NCI-H748 (cell line): ENCODE data around the gene LMCD1.

ENCODE experiments used
- DNase-seq: peaks from one replicate; lab custom pipeline; 2025; ENCODE audit not compliant: unreplicated experiment; lab: John Stamatoyannopoulos, UW

LMCD1 gene

GRCh38 chr3:8530581-8530980 lies 29.0 kb downstream of the LMCD1 start:
- DNase-seq = no peak

GRCh38 chr3:8532251-8532871 lies 30.7 kb downstream of the LMCD1 start:
- DNase-seq = no peak

- no peak for DNase-seq
Measured at GRCh38 chr3:8536096-8537056, 34.8 kb downstream of the LMCD1 start.

GRCh38 chr3:8537440-8537839 lies 35.8 kb downstream of the LMCD1 start:
- DNase-seq = no peak

GRCh38 chr3:8538223-8538622 lies 36.6 kb downstream of the LMCD1 start:
- DNase-seq = no peak

GRCh38 chr3:8538913-8539312 lies 37.3 kb downstream of the LMCD1 start:
- DNase-seq = no peak

- no peak for DNase-seq
Measured at GRCh38 chr3:8539419-8539818, 37.8 kb downstream of the LMCD1 start.

GRCh38 chr3:8540456-8540855 lies 38.8 kb downstream of the LMCD1 start:
- DNase-seq = no peak

GRCh38 chr3:8541486-8541885 lies 39.9 kb downstream of the LMCD1 start:
- DNase-seq = no peak

GRCh38 chr3:8542190-8543135 lies 40.8 kb downstream of the LMCD1 start:
- no peak for DNase-seq

GRCh38 chr3:8546609-8547008 lies 45.0 kb downstream of the LMCD1 start:
- DNase-seq = no peak

- DNase-seq = no peak
Measured at GRCh38 chr3:8548502-8549275, 47.1 kb downstream of the LMCD1 start.

GRCh38 chr3:8549354-8549753 lies 47.7 kb downstream of the LMCD1 start:
- DNase-seq = no peak

- no peak for DNase-seq
Measured at GRCh38 chr3:8550611-8551010, 49.0 kb downstream of the LMCD1 start.

GRCh38 chr3:8552223-8552762 lies 50.7 kb downstream of the LMCD1 start:
- no peak for DNase-seq

GRCh38 chr3:8553405-8553804 lies 51.8 kb downstream of the LMCD1 start:
- DNase-seq = no peak

GRCh38 chr3:8554696-8555095 lies 53.1 kb downstream of the LMCD1 start:
- no peak for DNase-seq

- DNase-seq = no peak
Measured at GRCh38 chr3:8555113-8555661, 53.6 kb downstream of the LMCD1 start.

- DNase-seq = peak; percentile 11
Measured at GRCh38 chr3:8555725-8556472, 54.3 kb downstream of the LMCD1 start.
